Measurements from ENCODE around the gene SCYGR7. TPM values are rescaled to one million over a fixed set of nuclear protein-coding genes. Genes with fewer than 3 reads are reported as not detected.
"Not testable (repeated sequence)": the region's sequence is repeated elsewhere in the genome, so short reads cannot be mapped to it uniquely, and the experiment has no call there.

The SCYGR7 gene
- total RNA-seq, 2 experiments from 2014 or later = not detected

GRCh38 chr2:227724394-227725039 is 3.6 kb upstream of the SCYGR7 start, which contains the start of gene SCYGR6:
SCYGR6 (minus strand) TSS chr2:227724757; CDS start chr2:227724757, 0 bp downstream.
- Histone ChIP-seq H3K27me3 (ENCODE audit: control insufficient read depth in 1 of 2, insufficient read depth in 2 of 2, low read length in 2 of 2) (peaks cover 0 to 15% of the 10 kb centered on the region in 2 experiments), H3K27ac (ENCODE audit: low read depth in 1 of 2, low read length in 2 of 2) (no peak within 1 kb of the TSS), H3K9me3 (ENCODE audit: control insufficient read depth in 1 of 2, insufficient read depth in 1 of 2, low read length in 2 of 2) (no peaks in the 10 kb centered on the region), H3K4me3 (ENCODE audit: low read length) (no peak within 1 kb of the TSS), H3K4me1 (ENCODE audit: insufficient read depth, low read length) (no peaks in the 10 kb centered on the region), H3K36me3 (ENCODE audit: insufficient read depth, low read length) (no peaks in the 10 kb centered on the region)
- no peak within 1 kb of the TSS for H3K4me3 Mint-ChIP-seq
- DNase-seq = no peak
- ChIA-PET CTCF (no interaction called here), POLR2A (no interaction called here)
- H3K36me3 Mint-ChIP-seq (ENCODE audit: low read depth) = no peaks in the 10 kb centered on the region
- no peaks in the 10 kb centered on the region for H3K9me3 Mint-ChIP-seq
- no peak for ATAC-seq (ENCODE audit: poor library complexity)
- intact Hi-C loops (cut with DNase I, micrococcal nuclease) = no loop called here
- H3K27me3 Mint-ChIP-seq = peaks cover 37% of the 10 kb centered on the region
- no peak within 1 kb of the TSS for H3K27ac Mint-ChIP-seq
- H3K4me1 Mint-ChIP-seq (ENCODE audit: low read depth) = no peaks in the 10 kb centered on the region
- TF ChIP-seq CTCF (IDR thresholded peaks at IDR 0.05) = no peak

- Histone ChIP-seq H3K4me1 (ENCODE audit: insufficient read depth, low read length) (no peaks in the 10 kb centered on the region), H3K4me3 (ENCODE audit: low read length) (no peak overlapping the region), H3K9me3 (ENCODE audit: control insufficient read depth in 1 of 2, insufficient read depth in 1 of 2, low read length in 2 of 2) (no peaks in the 10 kb centered on the region), H3K36me3 (ENCODE audit: insufficient read depth, low read length) (no peaks in the 10 kb centered on the region), H3K27ac (ENCODE audit: low read depth in 1 of 2, low read length in 2 of 2) (no peak overlapping the region), H3K27me3 (ENCODE audit: control insufficient read depth in 1 of 2, insufficient read depth in 2 of 2, low read length in 2 of 2) (no peaks in the 10 kb centered on the region)
- ChIA-PET POLR2A (no interaction called here), CTCF (no interaction called here)
- Mint-ChIP-seq H3K27ac (no peak overlapping the region), H3K36me3 (ENCODE audit: low read depth) (no peaks in the 10 kb centered on the region), H3K4me1 (ENCODE audit: low read depth) (no peaks in the 10 kb centered on the region), H3K27me3 (peaks cover 10% of the 10 kb centered on the region), H3K4me3 (no peak overlapping the region), H3K9me3 (no peaks in the 10 kb centered on the region)
- intact Hi-C loops (cut with DNase I, micrococcal nuclease) = no loop called here
- ATAC-seq (ENCODE audit: poor library complexity) (no peak), DNase-seq (no peak)
- TF ChIP-seq CTCF (IDR thresholded peaks at IDR 0.05) = no peak
Measured at GRCh38 chr2:227739351-227739750, 11.2 kb downstream of the SCYGR7 start.

GRCh38 chr2:227740705-227741104 is 12.6 kb downstream of the SCYGR7 start:
- H3K9me3 Mint-ChIP-seq; H3K4me3 Mint-ChIP-seq; ATAC-seq (ENCODE audit: poor library complexity); H3K27me3 ChIP-seq (ENCODE audit: control insufficient read depth in 1 of 2, insufficient read depth in 2 of 2, low read length in 2 of 2); CTCF ChIA-PET; H3K36me3 Mint-ChIP-seq (ENCODE audit: low read depth); H3K4me1 Mint-ChIP-seq (ENCODE audit: low read depth); H3K36me3 ChIP-seq (ENCODE audit: insufficient read depth, low read length); H3K27me3 Mint-ChIP-seq; intact Hi-C loops (cut with DNase I, micrococcal nuclease); H3K27ac Mint-ChIP-seq; H3K9me3 ChIP-seq (ENCODE audit: control insufficient read depth in 1 of 2, insufficient read depth in 1 of 2, low read length in 2 of 2); H3K4me3 ChIP-seq (ENCODE audit: low read length); H3K4me1 ChIP-seq (ENCODE audit: insufficient read depth, low read length); H3K27ac ChIP-seq (ENCODE audit: low read depth in 1 of 2, low read length in 2 of 2): not testable (repeated sequence)
- DNase-seq = peak in 3 of 14 experiments; percentile 9 to 30 (median 24)
- POLR2A ChIA-PET = interaction anchor here (0.6 kb wide), 1 partner anchor 23 kb away, joined by 3 read pairs; no protein-coding TSS in a partner anchor

- ChIA-PET POLR2A (no interaction called here), CTCF (no interaction called here)
- H3K9me3 Mint-ChIP-seq = no peaks in the 10 kb centered on the region
- no peaks in the 10 kb centered on the region for H3K4me1 Mint-ChIP-seq (ENCODE audit: low read depth)
- peaks cover 4% of the 10 kb centered on the region for H3K27me3 Mint-ChIP-seq
- no peaks in the 10 kb centered on the region for H3K36me3 Mint-ChIP-seq (ENCODE audit: low read depth)
- H3K27me3 ChIP-seq (ENCODE audit: control insufficient read depth in 1 of 2, insufficient read depth in 2 of 2, low read length in 2 of 2) = no peaks in the 10 kb centered on the region
- H3K4me1 ChIP-seq (ENCODE audit: insufficient read depth, low read length) = no peaks in the 10 kb centered on the region
- intact Hi-C loops (cut with DNase I, micrococcal nuclease) = no loop called here
- peaks cover 0 to 5% of the 10 kb centered on the region in 2 experiments for H3K9me3 ChIP-seq (ENCODE audit: control insufficient read depth in 1 of 2, insufficient read depth in 1 of 2, low read length in 2 of 2)
- no peak within 1 kb of the TSS for H3K4me3 Mint-ChIP-seq
- DNase-seq (no peak), ATAC-seq (ENCODE audit: poor library complexity) (no peak)
- H3K4me3 ChIP-seq (ENCODE audit: low read length) = no peak within 1 kb of the TSS
- H3K27ac ChIP-seq (ENCODE audit: low read depth in 1 of 2, low read length in 2 of 2) = no peak within 1 kb of the TSS
- no peaks in the 10 kb centered on the region for H3K36me3 ChIP-seq (ENCODE audit: insufficient read depth, low read length)
- H3K27ac Mint-ChIP-seq = no peak within 1 kb of the TSS
- no peak for TF ChIP-seq CTCF (IDR thresholded peaks at IDR 0.05)
Measured at GRCh38 chr2:227745594-227745993, 17.5 kb downstream of the SCYGR7 start, which contains the start of gene SCYGR8. SCYGR8 (plus strand) TSS chr2:227745894; CDS start chr2:227745894, 0 bp downstream.

Data from CD4-positive, alpha-beta T cell (primary cell).